HG02852 (cell line): ENCODE results near the gene BORA.
"Not testable (repeated sequence)": the region's sequence is repeated elsewhere in the genome, so short reads cannot be mapped to it uniquely, and the experiment has no call there.

Source experiments
- ATAC-seq: cut with Tn5 transposase; IDR thresholded peaks from one replicate; pipeline ENCODE4 v1.9.1; 2021; ENCODE audit warnings: mild to moderate bottlenecking, moderate library complexity; ENCODE audit not compliant: unreplicated experiment

The BORA gene

DNA sequence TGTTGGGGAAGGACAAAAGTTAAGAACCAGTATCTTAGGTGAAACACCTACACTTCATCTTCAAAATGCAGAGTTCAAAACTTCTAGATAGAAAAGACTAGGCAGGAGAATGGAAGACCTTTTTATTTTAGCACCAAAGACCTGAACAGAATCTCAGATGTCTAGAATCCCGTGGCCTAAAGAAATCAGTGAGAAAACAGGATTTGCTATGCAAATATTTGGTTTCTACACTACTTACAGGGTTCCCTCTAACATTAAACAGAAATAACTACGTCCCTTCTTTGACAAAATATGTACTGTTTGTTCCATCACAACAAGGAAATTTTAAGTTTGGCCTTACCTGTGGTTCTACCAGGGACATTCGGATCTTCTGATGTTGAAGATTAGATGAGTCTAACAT is 32.5 kb downstream of the BORA start:
- no peak for ATAC-seq

DNA sequence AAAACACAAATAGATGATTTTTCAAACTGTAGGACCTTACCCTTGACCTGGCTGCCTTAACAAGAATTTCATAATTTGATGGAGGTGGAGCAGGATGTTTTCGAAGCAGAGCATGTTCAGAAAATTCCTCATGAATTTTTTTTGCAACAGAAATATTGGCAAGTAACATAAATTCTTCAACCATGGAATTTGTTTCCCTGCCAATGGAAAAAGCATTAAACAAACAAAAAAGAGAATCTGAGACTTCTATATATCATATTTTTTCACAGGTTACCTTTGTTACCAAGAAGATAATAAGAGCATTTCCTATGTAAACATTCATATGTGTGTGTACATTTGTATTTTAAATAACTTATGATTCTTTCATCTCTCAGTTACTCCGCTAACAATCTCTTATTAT is 35.7 kb downstream of the BORA start:
- no peak for ATAC-seq

DNA sequence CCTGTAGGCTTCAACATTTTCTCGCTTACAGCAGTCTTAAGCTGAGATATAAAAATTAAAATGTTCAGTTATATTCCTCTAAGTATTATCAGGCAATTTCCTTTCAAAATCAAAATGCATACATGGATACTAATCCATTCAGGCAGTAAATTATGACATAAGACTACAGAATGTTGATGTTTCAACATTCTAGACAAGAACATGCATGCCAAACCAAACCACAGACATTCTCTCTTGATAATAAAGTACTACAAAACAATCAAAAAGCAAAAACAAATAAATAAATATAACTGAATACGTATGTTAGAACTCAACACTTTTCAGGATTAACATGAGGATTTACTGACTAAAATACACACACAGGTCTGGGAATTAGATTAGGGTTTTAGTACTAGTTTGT is 46.3 kb downstream of the BORA start:
- ATAC-seq, result no peak

DNA sequence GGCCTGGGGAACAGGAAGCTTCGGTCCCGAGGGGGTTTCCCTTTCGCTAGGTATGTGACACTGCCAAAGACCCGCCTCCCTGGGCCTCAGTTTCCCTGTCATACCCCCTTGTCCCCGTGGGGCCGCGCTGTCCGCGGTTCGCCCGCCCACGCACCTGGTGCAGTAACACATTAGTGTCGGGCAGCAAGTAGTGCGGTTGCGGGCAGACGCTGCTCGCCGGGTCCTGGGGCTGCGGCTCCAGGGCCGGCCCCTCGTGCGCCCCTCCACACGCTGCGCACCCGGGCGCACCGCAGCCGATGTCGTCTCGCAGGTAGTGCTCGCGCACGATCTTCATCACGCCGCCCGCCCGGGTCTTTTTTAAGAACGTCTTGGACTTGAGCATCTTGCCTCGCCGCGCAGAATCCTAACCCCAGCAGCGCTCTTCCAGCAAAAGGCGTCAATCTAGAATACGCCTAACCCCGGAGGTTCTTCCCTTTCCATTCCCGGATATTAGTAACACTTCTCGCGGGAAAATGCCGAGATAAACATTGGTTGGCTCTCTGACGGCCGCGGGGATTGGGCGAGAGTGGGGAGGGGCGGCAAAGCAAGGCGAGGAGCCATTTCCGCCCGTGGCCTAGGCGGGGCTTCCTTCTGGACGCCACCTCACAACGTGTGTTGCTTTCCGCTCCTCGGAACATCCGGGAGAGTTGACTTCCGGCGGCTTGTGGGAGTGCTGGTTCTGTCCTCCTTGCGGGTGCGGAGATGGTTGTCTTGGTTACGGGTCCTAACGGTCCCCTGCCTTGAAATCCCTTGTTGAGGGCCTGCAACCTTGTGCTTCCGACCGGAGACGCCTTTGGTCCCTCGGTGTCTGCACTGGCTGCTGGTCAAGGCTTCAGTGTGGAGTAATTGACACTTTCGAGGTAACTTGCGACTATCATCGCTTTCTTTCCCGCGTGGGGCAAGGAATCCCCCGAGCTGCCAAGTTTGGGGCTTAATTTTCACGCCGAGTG is 54.0 kb downstream of the BORA start, which contains the start of the genes DIS3 and PIBF1:
TSS of gene DIS3 (minus strand) at position 450 of the 989 bp plus-strand sequence. CDS start at position 382, 68 bp downstream.
TSS of gene PIBF1 (plus strand) at position 683 of the 989 bp plus-strand sequence. CDS start 1,337 bp downstream, outside the sequence.
- ATAC-seq, result peak; percentile 96

DNA sequence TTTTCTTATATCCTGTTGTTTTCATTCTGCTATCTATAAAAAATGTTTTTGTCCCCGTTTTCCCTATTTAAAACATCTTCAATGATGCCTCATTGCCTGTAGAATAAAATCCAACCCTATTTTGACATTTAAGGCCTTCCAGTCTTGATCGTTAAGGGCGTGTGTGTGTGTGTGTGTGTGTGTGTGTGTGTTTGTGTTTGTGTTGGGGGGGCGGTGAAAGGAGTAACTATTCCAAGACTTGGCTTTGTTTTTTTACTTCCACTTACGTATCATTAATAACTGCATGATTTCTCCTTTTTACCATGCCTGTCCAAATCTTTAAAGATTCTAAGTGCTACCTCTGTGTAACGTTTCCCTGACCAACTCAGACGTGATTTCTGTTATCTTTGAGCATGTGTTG is 55.0 kb downstream of the BORA start:
- no peak for ATAC-seq

DNA sequence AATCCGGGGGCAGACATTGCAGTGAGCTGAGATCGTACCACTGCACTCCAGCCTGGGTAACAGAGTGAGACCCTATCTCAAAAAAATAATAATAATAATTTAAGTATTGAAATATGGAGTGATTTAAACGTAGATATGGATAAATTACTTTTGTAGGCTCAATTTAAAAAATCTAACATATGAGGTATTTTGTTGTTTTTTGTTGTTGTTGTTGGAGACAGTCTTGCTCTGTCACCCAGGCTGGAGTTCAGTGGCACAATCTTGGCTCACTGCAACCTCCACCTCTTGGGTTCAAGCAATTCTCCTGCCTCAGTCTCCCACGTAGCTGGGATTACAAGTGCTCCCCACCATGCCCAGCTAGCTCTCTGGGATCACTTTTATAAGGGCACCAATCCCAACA is 57.0 kb downstream of the BORA start:
- not testable (repeated sequence) for ATAC-seq

DNA sequence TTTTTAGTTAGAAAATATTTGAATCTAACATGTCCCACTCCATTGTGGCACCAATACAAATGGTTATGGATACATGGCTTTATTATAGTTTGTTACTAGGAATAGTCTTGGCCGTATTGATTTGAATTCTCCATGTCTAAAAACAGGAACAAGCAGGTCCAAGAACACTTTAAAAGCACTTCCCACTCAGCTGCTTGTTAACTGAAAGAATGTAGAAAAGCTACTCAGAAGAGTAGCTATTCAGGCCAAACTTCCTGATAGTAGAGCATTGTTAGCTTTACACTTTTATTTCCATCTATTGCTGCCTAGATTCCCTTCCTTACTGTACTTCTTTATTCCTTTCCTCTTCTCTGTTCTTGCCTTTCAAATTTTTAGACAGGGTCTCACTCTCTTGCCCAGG is 61.1 kb downstream of the BORA start:
- no peak for ATAC-seq

- no peak for ATAC-seq
These were observed 64.9 kb downstream of the BORA start for GRCh38 chr13:72792640-72793039.

DNA sequence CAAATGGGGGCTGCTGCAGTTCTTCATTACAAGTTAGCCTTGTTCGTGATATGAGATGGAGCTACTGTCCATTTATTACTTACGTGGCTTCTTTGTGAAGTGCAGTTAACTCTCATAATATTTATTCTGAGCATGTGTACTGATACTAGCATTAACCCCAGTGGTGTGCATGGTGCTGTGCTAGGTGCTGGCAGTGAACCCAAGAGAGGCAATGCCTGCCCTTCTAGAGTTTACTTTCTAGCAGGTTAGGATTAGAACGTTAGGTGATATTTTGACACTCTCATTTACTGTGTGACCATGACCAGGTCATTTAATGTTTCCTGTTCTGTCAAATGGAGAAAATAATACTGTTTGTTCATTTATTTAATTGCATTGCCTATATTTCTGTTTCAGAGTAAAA is 71.1 kb downstream of the BORA start:
- ATAC-seq, result no peak

DNA sequence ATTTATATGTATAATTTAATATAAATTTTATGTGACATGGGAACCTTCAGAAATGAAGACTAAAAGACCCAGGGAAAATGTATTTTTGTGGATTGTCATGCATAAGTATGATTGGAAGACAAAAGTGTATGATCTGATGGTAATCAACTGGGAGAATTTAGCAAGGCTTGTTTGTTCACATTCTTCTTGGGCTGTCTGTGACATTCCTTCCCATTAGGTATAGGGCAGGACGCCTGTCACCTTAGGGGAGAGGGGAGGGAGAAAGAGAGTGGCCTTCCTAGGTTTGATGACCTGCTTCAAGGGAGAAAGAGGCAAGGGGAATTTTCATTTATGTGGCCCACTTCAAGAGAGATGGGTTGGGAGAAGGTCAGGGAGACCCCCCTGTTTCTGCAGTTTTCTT is 76.6 kb downstream of the BORA start:
- ATAC-seq, result no peak
